ENCODE data around the gene SDK2.

Gene SDK2

DNA sequence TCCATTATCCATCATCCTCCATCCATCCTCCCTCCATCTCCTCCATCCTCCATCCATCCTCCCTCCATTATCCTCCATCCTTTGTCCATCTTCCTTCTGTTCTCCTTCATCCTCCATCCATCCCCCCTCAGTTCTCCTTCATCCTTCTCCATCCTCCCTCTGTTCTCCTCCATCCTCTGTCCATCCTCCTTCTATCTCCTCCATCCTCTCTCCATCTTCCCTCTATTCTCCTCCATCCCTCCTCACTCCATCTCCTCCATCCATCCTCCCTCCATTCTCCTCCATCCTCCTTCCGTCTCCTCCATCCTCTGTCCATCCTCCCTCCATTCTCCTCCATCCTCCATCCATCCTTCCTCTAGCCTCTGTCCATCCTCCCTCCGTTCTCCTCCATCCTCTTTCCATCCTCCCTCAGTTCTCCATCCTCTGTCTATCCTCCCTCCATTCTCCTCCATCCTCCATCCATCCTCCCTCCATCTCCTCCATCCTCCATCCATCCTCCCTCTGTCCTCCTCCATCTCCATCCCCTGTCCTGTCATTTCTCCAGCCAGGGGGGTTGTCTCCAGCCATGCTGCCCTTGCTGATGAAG, 143.7 kb downstream of the SDK2 start:
- no peak for DNase-seq

DNA sequence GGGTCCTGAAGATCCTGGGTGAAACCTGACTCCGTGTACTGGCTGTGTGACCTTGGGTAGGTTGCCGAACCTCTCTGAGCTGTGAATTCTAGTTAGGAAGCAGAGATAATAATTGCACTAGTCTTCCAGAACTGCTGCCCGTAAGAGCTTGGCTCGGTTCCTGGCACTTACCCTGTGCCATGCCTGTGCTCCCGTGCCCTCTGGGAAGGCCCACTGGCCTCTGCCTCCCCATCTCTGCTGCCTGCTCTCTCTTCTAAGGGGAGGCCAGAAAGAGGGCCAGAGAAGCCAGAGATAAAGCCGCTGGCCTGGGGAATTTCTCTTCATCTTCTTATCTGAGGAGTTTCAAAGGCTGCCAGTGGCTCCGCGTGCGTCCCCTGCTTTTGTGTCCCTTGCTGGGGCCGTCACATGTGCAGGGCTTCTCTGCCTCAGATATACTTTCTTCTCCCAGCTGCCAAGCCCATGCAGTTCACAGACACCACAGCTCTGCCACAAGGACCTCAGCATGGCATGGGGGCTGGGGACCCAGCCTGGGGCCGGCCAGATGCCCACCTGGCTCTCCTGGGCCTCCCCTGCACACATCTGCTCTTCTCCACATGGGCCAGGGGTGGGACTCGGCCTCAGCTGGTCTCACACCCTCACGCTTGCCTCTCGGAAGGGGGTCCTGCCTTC, 145.2 kb downstream of the SDK2 start:
- no peak for DNase-seq

DNA sequence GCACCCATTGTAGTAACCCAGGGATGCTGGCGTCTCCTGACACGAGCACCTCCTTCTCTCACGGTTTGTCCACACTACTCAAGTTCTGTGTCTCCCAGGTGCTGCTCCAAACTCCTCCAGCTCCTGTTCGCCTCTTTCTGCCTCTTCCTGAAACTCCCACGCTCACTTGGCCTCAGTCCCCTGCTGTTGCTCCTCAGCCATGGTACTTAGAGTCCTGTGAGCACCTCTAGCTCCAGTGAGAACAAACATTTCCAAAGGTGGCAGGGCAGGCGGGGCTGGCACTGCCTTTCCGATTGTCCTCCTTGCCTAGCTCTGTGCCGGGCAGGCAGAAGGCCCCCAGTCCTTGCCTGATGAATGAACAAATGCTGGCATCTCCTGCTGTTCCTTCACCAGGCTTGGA, 146.1 kb downstream of the SDK2 start:
- DNase-seq: no peak

DNA sequence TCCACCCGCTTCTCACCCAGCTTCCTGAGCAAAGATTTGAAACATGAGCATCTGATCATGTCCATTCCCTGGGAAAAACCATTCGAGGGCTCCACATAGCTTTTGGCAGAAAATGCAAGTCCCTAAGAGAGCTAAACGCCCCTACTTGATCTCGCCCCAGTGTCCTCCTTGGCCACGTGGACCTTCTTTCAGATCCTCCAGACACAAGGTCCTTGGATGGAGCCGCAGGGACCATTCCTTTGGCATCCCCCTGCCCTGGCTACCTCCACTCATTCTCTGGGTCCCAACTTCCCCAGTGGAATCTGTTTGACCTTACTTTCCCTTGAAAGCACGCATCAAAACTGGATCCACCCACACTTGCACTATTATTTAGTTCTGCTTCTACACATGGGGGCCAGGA, 146.5 kb downstream of the SDK2 start:
- DNase-seq: no peak

DNA sequence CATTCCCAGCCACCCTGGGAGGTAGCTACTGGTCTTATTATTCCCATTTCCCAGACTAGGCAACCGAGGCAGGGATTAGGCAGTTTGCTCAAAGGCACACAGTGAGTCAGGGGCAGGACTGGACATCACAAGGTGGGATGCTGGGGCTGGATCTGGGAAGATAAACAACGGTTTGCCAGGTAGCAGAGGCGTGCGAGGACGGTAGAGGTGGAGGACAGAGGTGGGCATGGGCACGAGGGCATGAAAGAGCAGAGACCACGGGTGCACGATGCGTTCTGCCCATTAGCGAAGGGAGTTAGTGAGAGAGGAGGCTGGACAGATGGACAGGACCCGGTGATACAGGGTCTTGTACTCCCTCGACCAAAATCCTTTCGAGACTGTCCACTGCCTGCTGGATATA, 148.0 kb downstream of the SDK2 start:
- no peak for DNase-seq

DNA sequence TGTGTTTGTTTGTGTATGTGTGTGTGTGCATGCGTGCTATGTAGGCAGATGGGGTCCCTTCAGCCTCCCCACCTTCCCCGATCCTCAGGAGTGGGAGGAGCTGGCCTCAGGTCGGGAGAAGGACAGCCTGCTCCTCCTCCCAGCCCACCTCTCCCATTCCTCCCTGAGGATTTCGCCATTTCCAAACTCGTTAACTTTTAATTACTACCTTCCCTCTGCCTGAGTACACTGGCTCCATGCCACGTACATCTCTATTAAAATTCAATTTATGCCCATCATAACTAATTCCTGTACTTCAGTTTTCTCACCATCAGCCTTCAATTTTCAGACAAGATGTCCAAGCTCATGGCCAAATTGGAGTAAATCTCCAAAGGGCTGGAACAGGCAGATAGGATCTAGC, 148.6 kb downstream of the SDK2 start:
- no peak for DNase-seq

DNA sequence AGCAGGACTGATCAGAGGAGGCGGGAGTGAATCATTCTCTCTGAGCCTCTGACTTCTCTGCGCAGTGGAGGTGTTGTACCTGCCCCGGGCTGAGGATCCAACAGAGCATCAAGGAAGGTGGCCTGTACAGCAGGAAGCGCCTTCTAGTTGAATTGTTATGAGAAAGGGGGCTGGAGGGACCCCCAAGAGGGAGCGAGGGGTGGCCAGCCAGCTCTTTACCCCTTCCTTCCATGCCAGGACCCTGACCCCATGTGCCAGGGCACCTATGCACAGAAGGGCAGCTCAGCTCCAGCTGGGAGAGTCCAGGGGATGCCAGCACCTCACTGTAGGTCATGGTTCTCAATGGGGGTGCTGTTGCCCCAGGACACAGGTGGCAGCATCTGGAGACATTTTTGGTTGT, 149.3 kb downstream of the SDK2 start:
- no peak for DNase-seq

DNA sequence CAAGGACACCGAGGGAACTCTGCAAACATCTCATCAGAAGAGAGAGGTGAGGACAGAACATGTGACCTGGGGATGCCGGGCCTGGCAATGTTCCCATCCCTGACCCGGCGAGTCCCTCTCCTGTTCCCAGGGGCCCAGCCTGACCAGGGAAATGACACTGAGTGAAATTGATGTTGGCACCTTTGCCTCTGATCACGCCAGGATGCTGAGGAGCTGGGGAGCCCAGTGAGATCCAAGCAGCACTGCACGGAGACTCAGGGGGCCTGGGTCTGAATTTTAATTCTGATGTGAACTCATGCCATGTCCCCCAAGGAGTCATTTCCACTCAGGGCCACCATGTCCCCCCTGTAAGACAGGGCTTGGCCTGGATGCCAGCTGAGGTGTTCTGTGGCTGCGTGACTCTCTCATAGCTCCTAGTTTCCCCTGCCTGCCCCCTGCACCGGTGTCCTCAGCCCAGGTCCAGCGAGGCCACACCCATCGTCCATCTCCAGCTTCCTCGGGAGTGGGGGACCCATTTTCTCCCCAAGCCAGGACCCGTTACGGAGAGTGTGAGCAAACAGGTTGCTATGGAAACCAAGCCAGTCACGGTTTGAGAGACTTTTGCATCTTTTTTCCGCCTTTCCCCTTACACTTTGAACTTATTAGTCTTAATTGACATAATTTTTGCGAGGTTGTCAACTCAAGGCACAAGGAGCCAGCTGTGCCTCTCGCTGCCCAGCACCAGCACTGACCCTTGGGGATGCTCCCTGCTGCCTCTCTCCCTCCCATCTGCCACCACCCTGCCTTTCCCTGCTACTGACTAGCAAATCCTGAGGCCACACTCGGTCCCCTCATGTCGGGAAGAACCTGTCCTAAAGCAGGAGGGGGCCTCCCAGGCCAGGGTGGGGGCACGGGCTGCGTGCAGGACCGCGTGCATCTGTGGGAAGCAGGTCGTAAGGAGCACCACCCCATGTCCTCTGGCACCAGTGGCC, 150.0 kb downstream of the SDK2 start:
- DNase-seq: no peak

DNA sequence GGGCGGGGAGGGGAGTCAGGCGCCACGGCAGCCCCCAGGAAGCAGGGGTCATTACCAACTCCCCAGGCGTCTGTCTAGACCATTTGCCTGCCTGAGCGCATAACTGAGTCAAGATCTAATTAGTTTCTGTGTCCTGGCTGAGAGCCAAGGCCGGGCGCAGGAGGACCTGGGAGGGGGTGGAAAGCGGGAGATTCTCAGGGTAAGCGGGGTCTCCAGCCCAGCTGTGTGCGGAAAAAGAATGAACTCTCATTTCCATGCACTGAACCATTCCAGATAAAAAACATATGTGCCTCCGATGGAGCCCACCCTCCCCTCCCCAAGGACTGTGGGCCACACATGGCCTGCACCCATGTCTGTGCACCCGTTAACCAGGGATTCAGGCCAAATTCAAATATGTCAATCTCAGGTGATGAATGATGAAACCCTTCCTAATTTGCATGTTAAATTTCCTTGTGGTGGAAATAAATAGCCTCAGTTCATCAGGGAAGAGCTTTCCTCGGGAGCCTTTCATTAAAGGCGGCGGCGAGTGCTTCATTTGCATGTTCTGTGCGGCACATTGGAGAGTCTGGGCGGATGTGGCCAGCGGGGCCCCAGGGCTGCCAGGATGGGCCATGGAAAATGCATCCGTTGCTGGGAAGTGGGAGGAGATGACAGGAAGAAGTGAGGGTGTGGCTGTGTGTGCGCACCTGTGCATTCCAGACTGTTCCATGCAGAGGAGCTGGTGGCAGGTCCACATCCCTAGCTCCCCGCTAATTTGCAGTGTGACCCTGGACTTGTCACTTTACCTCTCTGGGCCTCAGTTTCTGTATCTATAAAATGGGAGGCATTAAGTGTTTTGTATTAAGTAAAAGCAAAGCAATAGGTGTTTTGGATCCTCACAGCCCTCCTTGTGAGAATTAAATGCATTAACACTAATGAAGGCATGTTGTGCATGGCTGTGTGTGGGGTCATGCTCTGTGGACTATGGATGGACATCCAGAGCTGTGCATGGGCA, 151.1 kb downstream of the SDK2 start:
- DNase-seq: no peak

DNA sequence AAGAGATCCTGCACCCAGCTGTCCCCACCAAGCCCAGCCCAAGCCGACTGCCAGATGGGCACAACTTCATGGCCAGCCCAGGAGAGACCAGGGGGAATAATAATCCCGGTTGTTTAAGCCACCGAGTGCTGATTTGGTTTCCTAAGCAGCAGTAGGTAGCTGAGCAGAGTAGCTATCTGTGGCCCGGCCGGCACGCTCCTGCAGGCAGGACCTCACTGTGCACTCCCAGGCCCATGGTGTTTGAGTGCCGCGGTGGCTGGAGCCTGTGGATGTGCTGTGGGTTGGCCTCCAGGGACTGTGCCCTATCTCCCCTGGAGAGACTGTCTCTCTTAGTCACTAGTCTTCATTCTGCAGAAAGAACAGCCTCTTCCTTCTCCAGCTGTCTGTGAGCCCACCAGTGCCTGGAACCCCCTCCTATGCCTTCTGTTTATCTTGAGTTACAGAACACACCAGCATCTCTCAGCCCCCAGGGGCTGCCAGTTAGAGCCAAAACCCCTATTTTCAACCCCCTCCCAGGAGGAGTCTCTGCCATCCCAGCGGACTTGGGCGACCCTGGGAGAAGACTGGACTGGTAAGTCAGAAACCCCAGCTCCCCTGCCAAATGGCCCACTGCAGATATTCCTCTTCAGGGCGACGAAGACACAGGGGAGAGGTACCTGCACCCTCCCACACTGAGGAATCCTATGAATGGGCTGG, 152.0 kb downstream of the SDK2 start:
- DNase-seq: no peak

DNA sequence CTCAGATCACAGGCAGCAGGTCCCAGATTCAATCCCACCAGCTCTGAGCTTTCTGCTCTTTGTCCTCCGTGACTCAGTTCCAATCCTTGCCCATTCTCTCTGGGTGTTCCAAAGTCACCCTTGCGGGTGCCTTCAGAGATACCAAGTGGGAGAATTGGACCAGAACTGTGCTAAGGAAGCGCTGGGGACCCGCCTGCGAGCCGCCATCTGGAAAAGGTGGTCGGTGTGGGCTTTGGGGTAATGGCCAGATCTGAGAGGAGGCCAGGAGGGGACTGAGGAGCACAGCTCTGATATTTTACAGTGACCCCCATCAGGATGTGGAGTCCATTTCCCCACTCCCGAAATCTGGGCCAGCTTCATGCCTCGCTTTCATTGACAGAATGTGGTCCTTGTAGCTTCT, 152.6 kb downstream of the SDK2 start:
- DNase-seq: no peak

DNA sequence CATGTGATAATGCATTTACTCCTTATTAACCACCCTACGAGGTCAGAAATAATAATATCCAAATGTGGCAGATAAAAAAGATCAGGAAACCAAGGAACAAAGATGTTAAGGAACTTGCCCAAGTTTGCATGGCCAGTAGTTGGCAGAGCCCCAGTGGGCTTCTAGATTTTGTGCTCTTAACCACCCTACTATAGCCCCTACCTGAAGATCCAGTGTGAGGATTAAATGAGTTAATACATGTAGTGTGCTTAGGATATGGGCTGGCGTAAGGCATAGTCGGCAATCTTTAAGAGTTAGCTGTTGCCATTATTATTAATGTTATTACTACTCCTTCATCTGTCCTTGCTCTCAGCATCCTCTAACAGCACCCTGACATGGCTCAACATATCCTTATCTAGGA, 153.4 kb downstream of the SDK2 start:
- DNase-seq: no peak

DNA sequence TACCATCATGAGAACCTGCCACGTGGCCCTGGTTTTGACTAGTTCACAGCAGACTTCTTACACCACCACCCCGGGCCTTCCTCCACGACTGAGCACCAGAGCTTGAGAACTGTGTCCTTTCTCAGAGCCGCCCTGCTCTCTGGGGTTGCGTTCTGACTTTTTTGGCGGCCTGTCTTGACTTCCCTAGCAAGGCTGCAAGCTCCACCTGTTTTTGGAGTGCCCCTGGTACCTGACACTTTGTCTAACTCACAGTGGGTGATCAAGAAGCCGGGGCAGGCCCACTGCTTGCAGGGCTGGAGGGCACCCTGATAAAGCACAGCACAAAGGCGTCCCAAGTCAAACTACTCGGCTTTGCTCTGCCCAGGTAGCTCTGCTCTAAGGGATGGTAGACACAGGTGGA, 154.3 kb downstream of the SDK2 start:
- no peak for DNase-seq

DNA sequence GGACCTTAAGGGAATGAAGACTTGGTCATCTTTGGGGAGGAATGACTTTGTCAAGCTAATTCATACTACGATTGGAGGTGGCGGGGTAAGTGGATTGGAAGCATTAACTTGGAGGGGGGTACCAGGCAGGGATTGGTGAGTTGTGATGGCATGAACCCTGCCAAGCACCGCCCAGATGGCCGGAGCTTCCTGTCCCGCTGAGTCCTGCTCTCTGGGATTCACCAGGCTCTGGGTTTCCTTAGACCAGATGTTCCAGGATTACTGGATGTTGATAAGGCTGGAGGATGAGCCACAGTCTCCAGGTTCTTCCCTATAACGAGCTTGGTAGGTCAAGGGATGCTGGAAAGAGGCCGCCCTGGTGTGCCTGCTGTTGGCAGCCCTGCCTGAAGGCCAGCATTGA, 154.9 kb downstream of the SDK2 start:
- DNase-seq: no peak

DNA sequence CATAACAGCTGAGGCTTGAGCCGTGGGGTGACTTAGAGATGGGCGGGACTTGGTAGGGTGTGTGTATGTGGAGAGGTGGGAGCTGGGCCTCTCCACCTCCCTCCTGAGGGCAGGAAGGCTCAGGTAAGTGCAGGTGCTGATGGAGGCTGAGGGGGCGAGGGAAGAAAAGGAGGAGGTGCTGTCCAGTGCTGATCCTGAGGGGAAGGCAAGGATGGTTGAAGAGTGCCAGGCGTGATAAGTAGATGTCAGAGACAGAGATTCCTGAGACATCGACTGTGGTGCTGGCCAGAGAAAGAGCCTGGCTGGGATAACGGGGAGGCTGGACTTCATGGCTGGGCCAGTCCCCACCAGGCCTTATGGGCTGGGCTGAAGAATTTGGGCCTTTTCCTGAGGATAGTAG, 159.1 kb downstream of the SDK2 start:
- no peak for DNase-seq

DNA sequence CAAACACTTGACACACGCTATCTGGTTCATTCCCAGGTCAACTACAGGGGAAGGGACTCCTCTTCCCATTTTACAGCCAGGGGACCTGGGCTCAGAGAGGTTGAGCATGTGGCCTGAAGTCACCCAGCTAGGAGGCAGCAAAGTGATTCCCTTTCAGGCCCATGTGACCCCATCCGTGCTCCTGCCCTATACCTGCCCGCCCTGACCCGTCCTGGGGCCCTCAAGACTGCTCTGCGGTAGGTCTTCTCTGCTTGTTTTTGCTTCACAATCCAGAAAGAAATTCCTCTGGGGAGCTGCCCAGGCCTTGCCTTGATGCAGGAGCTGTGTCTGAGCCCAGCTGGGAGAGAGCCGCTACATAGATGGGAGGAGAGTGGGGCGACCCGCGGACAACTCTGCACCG, 161.4 kb downstream of the SDK2 start:
- DNase-seq: no peak

DNA sequence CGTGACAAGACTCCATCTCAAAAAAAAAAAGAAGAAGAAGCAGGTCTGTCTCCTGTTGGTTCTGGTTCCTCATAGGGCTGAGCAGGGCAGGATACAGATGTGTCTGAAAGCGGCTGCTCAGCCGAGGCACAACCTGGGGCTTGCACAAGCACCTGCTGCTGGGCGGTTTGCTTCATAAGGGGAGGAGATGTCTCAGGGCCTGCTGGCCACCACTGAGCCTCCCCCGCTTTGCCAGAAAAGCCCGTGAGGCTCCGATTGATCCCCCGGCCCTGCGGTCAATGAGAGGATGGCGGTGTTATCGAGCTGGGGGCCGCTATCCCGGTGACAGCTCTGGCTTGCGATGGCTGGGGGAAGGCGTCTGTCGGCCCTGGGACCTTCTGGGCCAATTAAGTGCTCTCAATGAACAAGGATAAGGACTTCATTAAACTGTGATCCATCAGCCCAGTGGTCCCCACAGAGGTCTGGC, 162.0 kb downstream of the SDK2 start:
- no peak for DNase-seq

DNA sequence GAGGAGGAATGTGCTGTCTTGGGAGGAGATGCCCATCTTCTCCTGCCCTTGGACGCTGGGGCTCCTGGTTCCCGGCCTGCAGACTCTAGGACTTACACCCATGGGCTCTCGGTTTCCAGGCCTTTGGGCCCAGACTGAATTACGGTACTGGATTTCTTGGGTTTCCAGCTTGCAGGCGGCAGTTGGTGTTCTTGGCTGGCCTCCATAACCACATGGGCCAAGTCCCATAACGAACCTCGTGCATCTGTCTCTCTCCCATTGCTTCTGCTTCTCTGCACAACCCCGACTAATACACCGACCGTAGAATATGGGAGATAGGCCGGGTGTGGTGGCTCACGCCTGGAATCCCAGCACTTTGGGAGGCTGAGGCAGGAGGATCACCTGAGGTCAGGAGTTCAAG, 162.6 kb downstream of the SDK2 start:
- no peak for DNase-seq

DNA sequence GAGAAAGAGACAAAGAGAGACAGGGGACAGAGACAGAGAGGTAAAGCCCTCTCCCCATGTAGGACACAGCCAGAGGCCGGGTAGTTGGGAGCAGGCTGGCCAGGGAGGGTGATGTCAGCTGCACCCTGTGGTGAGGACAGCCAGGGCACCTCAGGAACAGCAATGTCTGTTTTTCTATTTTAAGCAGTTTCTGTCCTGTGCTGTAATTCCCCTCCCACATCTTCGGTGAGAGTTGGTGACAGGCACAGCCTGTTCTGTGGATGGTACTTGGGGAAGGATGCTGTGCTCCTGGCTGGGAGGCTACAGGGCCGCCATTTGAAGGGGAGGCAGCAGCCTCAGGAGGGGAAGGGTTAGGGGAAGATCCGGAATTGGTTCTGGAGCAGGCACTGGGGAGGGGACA, 163.5 kb downstream of the SDK2 start:
- DNase-seq: no peak

DNA sequence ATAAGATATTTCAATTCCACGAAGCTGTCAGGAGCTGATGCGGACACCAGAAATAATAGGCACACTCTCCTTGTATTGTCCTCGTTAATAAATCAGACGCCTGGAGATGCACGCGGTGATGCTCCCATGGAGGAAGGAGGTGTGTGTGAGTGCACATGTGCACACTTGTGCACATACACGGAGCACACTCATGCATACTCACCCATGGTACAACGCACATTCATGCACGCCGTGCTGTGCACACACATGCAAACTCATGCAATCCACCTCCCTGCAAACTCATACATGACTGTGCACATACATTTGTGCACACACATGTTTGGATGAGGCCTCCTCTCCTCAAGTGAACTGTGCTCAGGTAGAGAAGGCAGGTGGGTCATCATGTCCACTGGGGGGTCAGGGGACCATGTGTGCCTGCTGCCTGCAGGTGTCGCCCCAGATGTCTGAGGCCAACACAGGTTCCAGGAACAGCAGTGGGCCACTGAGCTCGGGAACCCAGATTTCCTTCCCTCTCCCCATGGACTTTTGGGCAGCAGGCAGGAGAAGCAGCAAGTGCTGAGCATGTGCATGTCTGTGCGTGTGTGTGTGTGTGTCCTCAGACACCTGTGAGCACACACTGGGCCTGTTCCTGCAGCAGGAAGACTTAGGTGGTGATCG, 165.3 kb downstream of the SDK2 start:
- no peak for DNase-seq

DNA sequence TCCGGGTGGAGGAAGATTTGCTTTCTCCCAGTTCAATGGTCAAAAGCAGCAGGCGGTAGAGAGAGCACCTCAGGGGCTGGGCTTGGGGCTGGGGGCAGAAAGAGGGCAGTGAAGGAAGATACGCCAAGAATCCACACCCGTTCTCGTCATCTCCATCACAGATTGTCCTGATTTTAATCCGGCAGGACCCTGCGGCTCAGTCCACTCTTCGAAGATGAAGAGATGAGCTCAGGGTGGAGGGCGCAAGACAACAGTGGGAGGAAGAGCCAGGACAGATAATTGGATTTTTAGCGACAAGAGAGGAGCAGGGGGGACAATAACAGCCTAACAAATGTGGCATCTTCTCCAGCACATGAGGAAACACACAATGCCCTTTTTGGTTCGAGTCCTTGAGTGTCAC, 165.9 kb downstream of the SDK2 start:
- DNase-seq: no peak

All from suppressor macrophage treated with lipopolysaccharide for 4 hours (primary cell).